ENCODE measurements around the gene CSRNP3. TPM values are rescaled to one million over a fixed set of nuclear protein-coding genes. Genes with fewer than 3 reads are reported as not detected.
A peak's percentile ranks its signal among the peaks of the same experiment; 100 is the strongest.

CSRNP3 gene
- total and polyA plus RNA-seq, 7 donors = 0.96 to 6.6 (median 3.9) TPM

GRCh38 chr2:165466386-165466785, 3.1 kb upstream of the CSRNP3 start:
- DNase-seq = no peak
- TF ChIP-seq POLR2A (IDR thresholded peaks at IDR 0.05) (no peak), POLR2AphosphoS5 (IDR thresholded peaks at IDR 0.05) (no peak), EP300 (IDR thresholded peaks at IDR 0.05) (no peak)
- TF ChIP-seq, protein P1, sequence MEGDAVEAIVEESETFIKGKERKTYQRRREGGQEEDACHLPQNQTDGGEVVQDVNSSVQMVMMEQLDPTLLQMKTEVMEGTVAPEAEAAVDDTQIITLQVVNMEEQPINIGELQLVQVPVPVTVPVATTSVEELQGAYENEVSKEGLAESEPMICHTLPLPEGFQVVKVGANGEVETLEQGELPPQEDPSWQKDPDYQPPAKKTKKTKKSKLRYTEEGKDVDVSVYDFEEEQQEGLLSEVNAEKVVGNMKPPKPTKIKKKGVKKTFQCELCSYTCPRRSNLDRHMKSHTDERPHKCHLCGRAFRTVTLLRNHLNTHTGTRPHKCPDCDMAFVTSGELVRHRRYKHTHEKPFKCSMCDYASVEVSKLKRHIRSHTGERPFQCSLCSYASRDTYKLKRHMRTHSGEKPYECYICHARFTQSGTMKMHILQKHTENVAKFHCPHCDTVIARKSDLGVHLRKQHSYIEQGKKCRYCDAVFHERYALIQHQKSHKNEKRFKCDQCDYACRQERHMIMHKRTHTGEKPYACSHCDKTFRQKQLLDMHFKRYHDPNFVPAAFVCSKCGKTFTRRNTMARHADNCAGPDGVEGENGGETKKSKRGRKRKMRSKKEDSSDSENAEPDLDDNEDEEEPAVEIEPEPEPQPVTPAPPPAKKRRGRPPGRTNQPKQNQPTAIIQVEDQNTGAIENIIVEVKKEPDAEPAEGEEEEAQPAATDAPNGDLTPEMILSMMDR (IDR thresholded peaks at IDR 0.05) = no peak
- Histone ChIP-seq H3K4me3 (no peak overlapping the region), H3K27ac (no peak overlapping the region), H3K36me3 (no peaks in the 10 kb centered on the region), H3K9me3 (no peaks in the 10 kb centered on the region), H3K27me3 (no peaks in the 10 kb centered on the region), H3K4me1 (peaks cover 0 to 18% (median 10%) of the 10 kb centered on the region in 4 donors)
- intact Hi-C loops (cut with DNase I) = no loop called here
- WGBS, 2 donors = 90 to 100% methylated on average over 2 of the region's 2 CpGs

DNA sequence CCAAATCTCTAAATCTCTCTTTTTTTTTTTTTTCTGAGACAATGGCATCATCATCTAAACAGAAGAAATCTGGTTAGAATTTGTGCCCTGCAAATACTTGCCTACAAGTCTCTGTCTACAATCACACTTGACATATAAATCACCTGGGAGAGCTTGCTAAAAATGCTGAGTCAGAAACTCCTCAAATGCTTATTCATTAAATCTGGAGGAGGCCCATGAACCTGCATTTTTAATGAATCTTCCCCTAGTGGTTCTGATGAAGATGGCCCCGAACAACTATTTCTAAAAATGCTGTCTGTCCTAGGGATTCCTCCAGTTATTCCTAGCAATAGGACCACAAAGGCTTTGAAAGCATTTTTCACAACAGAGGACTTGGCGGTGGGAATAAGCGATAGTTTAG, 1.6 kb upstream of the CSRNP3 start:
- H3K27ac ChIP-seq = no peak overlapping the region
- H3K4me3 ChIP-seq = no peak overlapping the region
- H3K9me3 ChIP-seq = no peaks in the 10 kb centered on the region
- H3K36me3 ChIP-seq = no peaks in the 10 kb centered on the region
- H3K4me1 ChIP-seq = peaks cover 0 to 33% (median 17%) of the 10 kb centered on the region in 4 donors
- no peaks in the 10 kb centered on the region for H3K27me3 ChIP-seq
- WGBS, 2 donors = 95 to 96% methylated on average over 3 of the region's 3 CpGs
- DNase-seq = no peak
- intact Hi-C loops (cut with DNase I) = no loop called here
- TF ChIP-seq, protein P1 (IDR thresholded peaks at IDR 0.05) = no peak
- TF ChIP-seq EP300 (IDR thresholded peaks at IDR 0.05) (no peak), POLR2A (IDR thresholded peaks at IDR 0.05) (no peak), POLR2AphosphoS5 (IDR thresholded peaks at IDR 0.05) (no peak)

GRCh38 chr2:165470361-165470760, 863 bp downstream of the CSRNP3 start:
- no peaks in the 10 kb centered on the region for H3K9me3 ChIP-seq
- DNase-seq = no peak
- H3K4me3 ChIP-seq = peak overlapping the region; percentile 43 to 60 (median 54)
- no peaks in the 10 kb centered on the region for H3K27me3 ChIP-seq
- H3K27ac ChIP-seq = peak overlapping the region in 2 of 4 donors; percentile 50 to 68
- no peaks in the 10 kb centered on the region for H3K36me3 ChIP-seq
- H3K4me1 ChIP-seq = peaks cover 0 to 41% (median 19%) of the 10 kb centered on the region in 4 donors
- intact Hi-C loops (cut with DNase I) = no loop called here
- TF ChIP-seq, protein P1 (IDR thresholded peaks at IDR 0.05) = no peak
- TF ChIP-seq EP300 (IDR thresholded peaks at IDR 0.05) = no peak
- TF ChIP-seq POLR2AphosphoS5 (IDR thresholded peaks at IDR 0.05) = no peak
- TF ChIP-seq POLR2A (IDR thresholded peaks at IDR 0.05) = no peak

- no peaks in the 10 kb centered on the region for H3K36me3 ChIP-seq
- peak overlapping the region in 1 of 4 donors; percentile 44 for H3K27ac ChIP-seq
- TF ChIP-seq EP300 (IDR thresholded peaks at IDR 0.05) (no peak), POLR2A (IDR thresholded peaks at IDR 0.05) (no peak), POLR2AphosphoS5 (IDR thresholded peaks at IDR 0.05) (no peak)
- TF ChIP-seq, protein P1 (IDR thresholded peaks at IDR 0.05) = no peak
- WGBS, 2 donors = 19 to 20% methylated on average over 1 of the region's 1 CpG
- H3K9me3 ChIP-seq = no peaks in the 10 kb centered on the region
- no peak for DNase-seq
- intact Hi-C loops (cut with DNase I) = no loop called here
- no peaks in the 10 kb centered on the region for H3K27me3 ChIP-seq
- H3K4me1 ChIP-seq = peaks cover 0 to 41% (median 19%) of the 10 kb centered on the region in 4 donors
- peak overlapping the region in 3 of 4 donors; percentile 11 to 60 (median 15) for H3K4me3 ChIP-seq
These were observed 2.0 kb downstream of the CSRNP3 start for GRCh38 chr2:165471349-165471950.

DNA sequence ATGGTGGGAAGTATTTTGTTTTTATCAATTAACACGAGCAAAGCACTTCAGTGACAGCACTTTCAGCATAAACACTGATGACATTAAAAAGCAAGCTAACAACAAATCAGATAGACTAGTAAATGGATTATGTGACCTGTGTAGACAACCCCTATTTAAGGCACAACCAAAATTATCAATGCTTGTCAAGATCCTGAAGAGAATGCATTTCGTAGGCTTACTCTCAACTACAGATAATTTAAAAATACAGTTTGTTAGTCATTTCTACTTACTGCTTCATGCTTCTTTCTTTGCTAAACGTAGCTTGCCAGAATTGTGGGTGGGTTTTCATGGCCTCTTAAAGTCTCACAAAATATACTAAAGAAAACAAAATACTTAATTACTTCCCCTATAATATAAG, 3.4 kb downstream of the CSRNP3 start:
- Histone ChIP-seq H3K4me3 (no peak overlapping the region), H3K9me3 (no peaks in the 10 kb centered on the region), H3K4me1 (peaks cover 0 to 41% (median 19%) of the 10 kb centered on the region in 4 donors), H3K27me3 (no peaks in the 10 kb centered on the region), H3K27ac (no peak overlapping the region), H3K36me3 (no peaks in the 10 kb centered on the region)
- intact Hi-C loops (cut with DNase I) = no loop called here
- WGBS, 2 donors = 72 to 81% methylated on average over 3 of the region's 3 CpGs
- TF ChIP-seq POLR2A (IDR thresholded peaks at IDR 0.05) (no peak), POLR2AphosphoS5 (IDR thresholded peaks at IDR 0.05) (no peak), EP300 (IDR thresholded peaks at IDR 0.05) (no peak)
- TF ChIP-seq, protein P1 (IDR thresholded peaks at IDR 0.05) = no peak
- no peak for DNase-seq

All from sigmoid colon (tissue), 7 donors.